HCT116 (cell line): ENCODE data around the gene FIBP. TPM values are rescaled to one million over a fixed set of nuclear protein-coding genes. Genes with fewer than 3 reads are reported as not detected.

Source experiments
- ATAC-seq: fragments of 200-7000 bp; cut with Tn5 transposase; 2 replicates; pipeline ENCODE4 v1.9.1; 2020; ENCODE audit warnings: mild to moderate bottlenecking, moderate library complexity
- BruUV-seq: library from RNA; stranded (reverse); fragments of 400-500 nt; replicated peaks from 2 replicates; lab custom pipeline; 2021; lab: Mats Ljungman, UMichigan
- CTCF ChIA-PET: fragments of 300-600 bp; sonication (Branson Sonifier 250); formaldehyde crosslinking; loops from one replicate; lab custom pipeline; 2021; ENCODE audit warnings: antibody characterized with exemption; lab: Charles Lee
- POLR2A ChIA-PET: fragments of 300-600, 350-600 bp; sonication (Branson Sonifier 250); formaldehyde crosslinking; loops from one replicate; lab custom pipeline; 2021; ENCODE audit warnings: antibody characterized with exemption; lab: Charles Lee
- RAD21 ChIA-PET, 2 experiments: fragments of 300-600 bp; sonication (Branson Sonifier 250); formaldehyde crosslinking; loops; one replicate each; lab custom pipeline; 2023; ENCODE audit warnings: low total read pairs in 2 of 2; ENCODE audit not compliant: uncharacterized antibody in 2 of 2, unreplicated experiment in 2 of 2, low non-redundant PET in 1 of 2; lab: Charles Lee
- DNase-seq: peaks from one replicate; pipeline ENCODE4 v3.0.0-alpha.2; 2010; ENCODE audit warnings: low read depth, low spot score
- H2AFZ ChIP-seq: fragments of 200-600 bp; shearing (Covaris generic), sonication (generic); 2 replicates; pipeline ENCODE4 v1.6.1; 2017; ENCODE audit warnings: low read depth, mixed run types, mixed read lengths, antibody characterized with exemption, low read length; ENCODE audit not compliant: poor library complexity, severe bottlenecking
- H3K27ac ChIP-seq: 2 replicates; pipeline ENCODE4 v1.5.1; 2012; ENCODE audit warnings: low read depth, low read length
- H3K27me3 ChIP-seq: fragments of 200-600 bp; sonication (generic); 2 replicates; pipeline ENCODE4 v1.6.1; 2016; ENCODE audit warnings: mixed run types, low read length, mixed read lengths; ENCODE audit not compliant: insufficient read depth
- H3K36me3 ChIP-seq, 2 experiments: fragments of 200-500 bp in 1 of 2; fragments of 200-600 bp in 1 of 2; sonication (Bioruptor generic) in 1 of 2; sonication (generic) in 1 of 2; 2 replicates each; pipeline versions ENCODE4 v1.5.1 to v1.6.1; 2014 to 2016; ENCODE audit warnings: low read length in 2 of 2, inconsistent platforms in 1 of 2, mixed read lengths in 1 of 2, mixed run types in 1 of 2; ENCODE audit not compliant: insufficient read depth in 2 of 2, control insufficient read depth in 1 of 2
- H3K4me1 ChIP-seq, 2 experiments: fragments of 200-600 bp in 1 of 2; sonication (generic) in 1 of 2; 2 replicates each; pipeline versions ENCODE4 v1.5.1 to v1.6.1; 2012 to 2017; ENCODE audit warnings: low read length in 2 of 2, inconsistent platforms in 1 of 2, mild to moderate bottlenecking in 1 of 2, mixed read lengths in 1 of 2, mixed run types in 1 of 2, moderate library complexity in 1 of 2; ENCODE audit not compliant: insufficient read depth in 2 of 2, control insufficient read depth in 1 of 2
- H3K4me2 ChIP-seq: fragments of 200-600 bp; sonication (generic); 2 replicates; pipeline ENCODE4 v1.6.1; 2017; ENCODE audit warnings: mixed run types, low read length, mixed read lengths
- H3K4me3 ChIP-seq, 2 experiments: fragments of 200-600 bp in 1 of 2; sonication (generic) in 1 of 2; replicated peaks in 1 of 2; 2 replicates each; pipeline ENCODE4 v1.5.1; 2011 to 2016; ENCODE audit warnings: low read length in 2 of 2, control low read depth in 1 of 2, low read depth in 1 of 2, mild to moderate bottlenecking in 1 of 2, mixed read lengths in 1 of 2, mixed run types in 1 of 2
- H3K79me2 ChIP-seq: fragments of 200-600 bp; sonication (generic); 2 replicates; pipeline ENCODE4 v1.6.1; 2017; ENCODE audit warnings: mild to moderate bottlenecking, mixed run types, low read length, moderate library complexity, mixed read lengths; ENCODE audit not compliant: insufficient read depth
- H3K9ac ChIP-seq: fragments of 200-600 bp; sonication (generic); 2 replicates; pipeline ENCODE4 v1.6.1; 2016; ENCODE audit warnings: low read length, mixed read lengths
- H3K9me2 ChIP-seq: fragments of 200-600 bp; sonication (generic), shearing (Covaris generic); 2 replicates; pipeline ENCODE4 v1.6.1; 2017; ENCODE audit warnings: mixed run types, mild to moderate bottlenecking, moderate library complexity; ENCODE audit not compliant: insufficient read depth
- H3K9me3 ChIP-seq, 2 experiments: fragments of 200-500 bp in 1 of 2; fragments of 200-600 bp in 1 of 2; sonication (Bioruptor generic) in 1 of 2; sonication (generic) in 1 of 2; 2 replicates each; pipeline ENCODE4 v1.6.1; 2014 to 2017; ENCODE audit warnings: low read length in 2 of 2, mixed read lengths in 2 of 2, inconsistent platforms in 1 of 2, low read depth in 1 of 2, mild to moderate bottlenecking in 1 of 2, mixed run types in 1 of 2, moderate library complexity in 1 of 2; ENCODE audit not compliant: control insufficient read depth in 1 of 2, insufficient read depth in 1 of 2
- H4K20me1 ChIP-seq: fragments of 200-600 bp; sonication (generic), shearing (Covaris generic); 2 replicates; pipeline ENCODE4 v1.6.1; 2017; ENCODE audit warnings: mixed run types, mild to moderate bottlenecking, moderate library complexity; ENCODE audit not compliant: insufficient read depth
- CBX3 ChIP-seq: IDR thresholded peaks from 2 replicates; pipeline ENCODE4 v1.6.1; 2012; ENCODE audit warnings: low read depth
- CTCF ChIP-seq, 3 experiments: fragments of 200-600 bp in 1 of 3; sonication (generic) in 1 of 3; IDR thresholded peaks in 2 of 3; conservative IDR thresholded peaks in 1 of 3; 2 replicates each; pipeline ENCODE4 v1.5.1; 2012 to 2017; ENCODE audit warnings: low read depth in 2 of 3, low read length in 2 of 3, antibody characterized with exemption in 1 of 3, borderline replicate concordance in 1 of 3, control low read depth in 1 of 3, mild to moderate bottlenecking in 1 of 3, mixed read lengths in 1 of 3, mixed run types in 1 of 3, moderate library complexity in 1 of 3; ENCODE audit not compliant: insufficient read depth in 1 of 3
- EGR1 ChIP-seq: IDR thresholded peaks from 2 replicates; pipeline ENCODE4 v1.6.1; 2012; ENCODE audit warnings: low read depth
- EZH2 ChIP-seq: fragments of 200-600 bp; sonication (generic); IDR thresholded peaks from 2 replicates; pipeline ENCODE4 v1.6.1; 2017; ENCODE audit warnings: antibody characterized with exemption, mixed run types
- EZH2phosphoT487 ChIP-seq: fragments of 200-600 bp; IDR thresholded peaks from 2 replicates; pipeline ENCODE4 v1.6.1; 2018; ENCODE audit warnings: antibody characterized with exemption, borderline replicate concordance
- FOSL1 ChIP-seq: IDR thresholded peaks from 2 replicates; pipeline ENCODE4 v1.6.1; 2012; ENCODE audit warnings: low read depth
- JUND ChIP-seq: IDR thresholded peaks from 2 replicates; pipeline ENCODE4 v1.6.1; 2012
- POLR2A ChIP-seq: IDR thresholded peaks from 2 replicates; pipeline ENCODE4 v1.7.0; 2011; ENCODE audit warnings: borderline replicate concordance; ENCODE audit not compliant: insufficient read depth, insufficient read length; ENCODE audit errors: extremely low read depth
- RAD21 ChIP-seq: IDR thresholded peaks from 2 replicates; pipeline ENCODE4 v1.6.1; 2012; ENCODE audit warnings: low read depth, mild to moderate bottlenecking
- REST ChIP-seq: IDR thresholded peaks from 2 replicates; pipeline ENCODE4 v1.6.1; 2012; ENCODE audit warnings: low read depth
- ZBTB33 ChIP-seq: IDR thresholded peaks from 2 replicates; pipeline ENCODE4 v1.6.1; 2011; ENCODE audit warnings: mild to moderate bottlenecking, low read length, moderate library complexity; ENCODE audit not compliant: insufficient replicate concordance; ENCODE audit errors: extremely low read depth
- ZFX ChIP-seq: fragments of 450-650 bp; IDR thresholded peaks from 2 replicates; pipeline ENCODE4 v1.6.1; 2017
- ZNF274 ChIP-seq: fragments of 200-500 bp; sonication (Bioruptor generic); IDR thresholded peaks from 2 replicates; pipeline ENCODE4 v1.6.1; 2014; ENCODE audit warnings: mild to moderate bottlenecking, low read depth, low read length, inconsistent platforms
- intact Hi-C: fragments of 100-400 bp; cut with micrococcal nuclease; formaldehyde crosslinking; loops from 2 replicates; pipeline ENCODE4 v1.10.0; 2022
- total RNA-seq: library from RNA; stranded (reverse); gene quantifications from one replicate; pipeline ENCODE4 v1.2.1, GENCODE V29; 2021; ENCODE audit not compliant: unreplicated experiment
- TF ChIP-seq, protein P1 (sequence below): IDR thresholded peaks from 2 replicates; pipeline ENCODE4 v1.6.1; 2012

The FIBP gene
- total RNA-seq, 1 experiment from 2014 or later: 96.0 TPM

DNA sequence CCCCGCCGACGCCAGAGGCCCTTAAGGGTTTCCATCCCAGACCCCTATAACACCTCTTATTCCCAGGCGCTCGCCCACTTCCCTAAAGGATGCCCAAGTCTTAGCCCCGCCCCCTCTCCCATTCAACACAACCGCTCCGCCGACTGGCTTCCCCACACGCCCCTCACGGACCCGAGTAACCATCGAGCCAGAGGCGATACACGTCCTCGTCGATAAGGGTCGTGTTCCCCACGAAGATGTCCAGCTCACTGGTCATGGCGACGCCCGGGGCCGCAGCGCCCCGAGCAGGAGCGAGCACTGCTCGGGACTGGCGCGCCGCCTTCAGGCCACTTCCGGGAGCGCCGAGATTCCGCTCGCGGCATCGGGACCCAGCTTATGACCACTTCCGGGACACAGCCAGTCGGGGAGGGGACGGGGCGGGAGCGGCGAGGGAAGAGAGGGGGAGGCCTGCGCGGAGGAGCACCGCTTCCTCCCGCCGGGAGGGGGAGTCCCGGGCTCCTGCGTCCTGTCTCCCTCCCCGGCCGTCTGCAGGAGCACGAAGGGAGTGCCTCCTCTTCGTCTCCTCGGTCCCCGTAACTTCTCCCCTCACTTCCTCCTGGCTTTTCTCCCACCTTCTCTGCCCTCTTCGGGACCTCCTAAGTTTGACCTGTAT lies at the start of gene FIBP (continued):
- TF ChIP-seq, protein P1, sequence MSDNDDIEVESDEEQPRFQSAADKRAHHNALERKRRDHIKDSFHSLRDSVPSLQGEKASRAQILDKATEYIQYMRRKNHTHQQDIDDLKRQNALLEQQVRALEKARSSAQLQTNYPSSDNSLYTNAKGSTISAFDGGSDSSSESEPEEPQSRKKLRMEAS: no peak
- TF ChIP-seq POLR2A (peak; percentile 63), ZBTB33 (peak; percentile 49)

DNA sequence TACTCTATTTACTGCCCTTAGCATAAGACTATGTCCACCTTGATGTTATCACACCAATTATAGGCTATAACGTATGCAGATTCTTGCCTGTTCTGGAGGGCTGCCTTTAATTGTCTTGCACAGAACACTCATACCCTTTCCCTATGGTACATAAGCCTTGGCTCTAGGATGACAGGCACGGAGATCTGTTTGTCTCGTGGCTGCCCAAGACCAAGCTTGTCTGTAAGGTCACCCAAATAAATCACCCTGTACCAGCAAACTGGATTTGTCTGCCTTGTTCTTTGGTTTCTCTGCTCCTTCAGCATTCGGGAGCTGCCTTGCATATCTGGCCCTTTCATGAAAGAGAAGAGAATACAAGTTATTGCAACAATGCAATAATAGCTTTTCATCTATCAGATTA lies 49.5 kb upstream of the FIBP start:
- RAD21 ChIA-PET: no interaction called here
- no TSS peak for BruUV-seq
- no peak for TF ChIP-seq ZBTB33
- TF ChIP-seq, protein P1: no peak
- no peak for TF ChIP-seq ZNF274
- no peak for TF ChIP-seq EZH2phosphoT487
- TF ChIP-seq RAD21: no peak
- no peak for TF ChIP-seq CBX3
- TF ChIP-seq EGR1: no peak
- no peak for TF ChIP-seq ZFX
- no peak for TF ChIP-seq REST
- no peak for TF ChIP-seq EZH2
- no peak for TF ChIP-seq CTCF (IDR thresholded peaks at IDR 0.05 in 2 of 3, conservative IDR thresholded peaks at IDR 0.05 in 1 of 3; ENCODE audit: borderline replicate concordance in 1 of 3, insufficient read depth in 1 of 3, low read depth in 2 of 3, low read length in 2 of 3)
- TF ChIP-seq FOSL1: no peak
- no peak for TF ChIP-seq JUND

More for the DNA sequence above, 49.5 kb upstream of the FIBP start:
- POLR2A ChIA-PET: no interaction called here
- no peak overlapping the region for H3K4me2 ChIP-seq
- no peaks in the 10 kb centered on the region for H3K9me3 ChIP-seq
- no peak for ATAC-seq
- H3K79me2 ChIP-seq: no peaks in the 10 kb centered on the region
- H3K27ac ChIP-seq: no peak overlapping the region
- intact Hi-C loops: no loop called here
- no peak overlapping the region for H3K9ac ChIP-seq
- H3K36me3 ChIP-seq: no peaks in the 10 kb centered on the region
- CTCF ChIA-PET: no interaction called here
- no peak for DNase-seq
- H4K20me1 ChIP-seq: no peaks in the 10 kb centered on the region
- peaks cover 6 to 9% of the 10 kb centered on the region in 2 experiments; a peak in 3 of 4 replicates for H3K4me1 ChIP-seq
- H2AFZ ChIP-seq: no peak overlapping the region
- H3K4me3 ChIP-seq: no peak overlapping the region
- H3K27me3 ChIP-seq: no peaks in the 10 kb centered on the region
- no peaks in the 10 kb centered on the region for H3K9me2 ChIP-seq
